ENCODE results near the gene FEN1.

Gene FEN1

GRCh38 chr11:61841636-61842527 lies 49.2 kb downstream of the FEN1 start:
- DNase-seq (ENCODE audit: low read depth in 2 of 2): no peak

GRCh38 chr11:61842528-61842820 lies 49.8 kb downstream of the FEN1 start:
- DNase-seq (ENCODE audit: low read depth in 2 of 2): no peak

DNA sequence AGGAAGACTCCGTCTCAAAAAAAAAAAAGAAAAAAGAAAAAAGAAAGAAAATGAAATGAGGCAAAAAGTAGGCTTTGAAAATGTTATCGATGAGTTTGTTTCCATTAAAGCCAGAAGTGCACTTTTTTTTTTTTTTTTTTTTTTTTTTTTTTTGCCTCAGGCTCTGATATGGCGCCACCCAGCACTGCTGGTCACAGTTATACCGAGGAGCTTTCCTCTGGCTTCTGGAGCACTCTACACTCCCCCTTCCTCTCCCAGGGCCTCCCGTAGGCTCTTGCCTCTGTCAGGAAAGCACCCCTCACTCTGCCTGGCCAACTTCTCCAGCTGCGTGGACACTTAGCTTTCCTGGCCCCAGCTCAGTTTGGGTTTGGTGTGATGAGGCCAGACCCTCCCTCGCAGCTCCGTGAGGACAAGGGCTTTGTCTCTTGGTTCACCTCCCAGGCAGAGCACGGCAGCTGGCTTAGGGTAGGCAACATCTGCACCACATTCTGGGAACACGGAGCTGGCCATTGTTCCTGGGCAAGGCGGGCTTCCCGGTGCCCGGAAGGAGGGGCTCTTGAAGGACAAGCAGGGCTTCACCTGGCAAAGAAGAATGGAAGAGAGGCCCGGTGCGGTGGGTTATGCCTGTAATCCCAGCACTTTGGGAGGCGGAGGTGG lies 52.3 kb downstream of the FEN1 start:
- no peak for DNase-seq (ENCODE audit: low read depth in 2 of 2)

GRCh38 chr11:61846362-61847020 lies 53.8 kb downstream of the FEN1 start:
- DNase-seq (ENCODE audit: low read depth in 2 of 2): no peak
